Uterus (tissue), 2 donors: ENCODE data around the gene RPL23.

Source experiments
- POLR2A ChIP-seq, 2 donors: fragments of 450-650 bp; IDR thresholded peaks; one replicate each; pipeline ENCODE4 v1.6.1; 2016; ENCODE audit warnings: antibody characterized with exemption in 2 of 2, mild to moderate bottlenecking in 1 of 2, moderate library complexity in 1 of 2
- TF ChIP-seq, protein P1 (sequence below), 4 experiments: fragments of 200-600 bp in 2 of 4; fragments of 450-650 bp in 2 of 4; sonication (generic) in 2 of 4; IDR thresholded peaks; one replicate each; pipeline ENCODE4 v1.5.1; 2016 to 2019; ENCODE audit warnings: antibody characterized with exemption in 4 of 4, mild to moderate bottlenecking in 2 of 4, moderate library complexity in 1 of 4

DNA sequence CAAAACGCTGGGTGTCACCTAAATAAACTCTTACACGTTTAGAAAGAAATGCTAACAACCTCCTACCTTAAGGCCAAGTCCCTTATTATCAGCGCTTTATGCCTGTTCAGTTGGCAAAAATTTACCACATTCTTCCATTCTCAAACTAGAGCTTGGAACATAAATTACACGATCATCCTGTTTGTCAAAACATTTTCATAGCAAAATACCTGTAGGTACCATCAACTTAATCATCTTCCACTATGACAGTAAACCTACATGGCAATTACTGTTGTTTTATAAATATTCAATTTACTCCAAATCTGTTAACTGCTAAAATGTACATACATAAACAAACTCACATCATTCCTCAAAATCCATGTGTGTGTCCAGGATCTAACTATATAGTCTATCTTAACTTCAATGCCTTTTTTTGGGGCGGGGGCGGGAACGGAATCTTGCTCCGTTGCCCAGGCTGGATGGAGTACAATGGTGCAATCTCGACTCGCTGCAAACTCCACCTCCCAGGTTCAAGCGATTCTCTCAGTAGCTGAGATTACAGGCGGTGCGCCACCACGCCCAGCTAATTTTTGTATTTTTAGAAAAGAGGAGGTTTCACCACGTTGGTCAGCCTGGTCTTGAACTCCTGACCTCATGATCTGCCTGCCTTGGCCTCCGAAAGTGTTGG is 4.4 kb downstream of the RPL23 start:
- TF ChIP-seq, protein P1, sequence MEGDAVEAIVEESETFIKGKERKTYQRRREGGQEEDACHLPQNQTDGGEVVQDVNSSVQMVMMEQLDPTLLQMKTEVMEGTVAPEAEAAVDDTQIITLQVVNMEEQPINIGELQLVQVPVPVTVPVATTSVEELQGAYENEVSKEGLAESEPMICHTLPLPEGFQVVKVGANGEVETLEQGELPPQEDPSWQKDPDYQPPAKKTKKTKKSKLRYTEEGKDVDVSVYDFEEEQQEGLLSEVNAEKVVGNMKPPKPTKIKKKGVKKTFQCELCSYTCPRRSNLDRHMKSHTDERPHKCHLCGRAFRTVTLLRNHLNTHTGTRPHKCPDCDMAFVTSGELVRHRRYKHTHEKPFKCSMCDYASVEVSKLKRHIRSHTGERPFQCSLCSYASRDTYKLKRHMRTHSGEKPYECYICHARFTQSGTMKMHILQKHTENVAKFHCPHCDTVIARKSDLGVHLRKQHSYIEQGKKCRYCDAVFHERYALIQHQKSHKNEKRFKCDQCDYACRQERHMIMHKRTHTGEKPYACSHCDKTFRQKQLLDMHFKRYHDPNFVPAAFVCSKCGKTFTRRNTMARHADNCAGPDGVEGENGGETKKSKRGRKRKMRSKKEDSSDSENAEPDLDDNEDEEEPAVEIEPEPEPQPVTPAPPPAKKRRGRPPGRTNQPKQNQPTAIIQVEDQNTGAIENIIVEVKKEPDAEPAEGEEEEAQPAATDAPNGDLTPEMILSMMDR (IDR thresholded peaks at IDR 0.05), result no peak
- no peak for TF ChIP-seq POLR2A (IDR thresholded peaks at IDR 0.05)
